Esophagus muscularis mucosa (tissue), 4 donors: ENCODE measurements around the gene SMIM35. TPM values are rescaled to one million over a fixed set of nuclear protein-coding genes. Genes with fewer than 3 reads are reported as not detected.

Source experiments
- DNase-seq: peaks from one replicate; pipeline ENCODE4 v3.0.0-alpha.2; 2017; ENCODE audit errors: extremely low spot score
- H3K27ac ChIP-seq, 4 donors: fragments of 200-600 bp; sonication (generic); replicated peaks in 1 of 4; 1 replicate in 3 of 4; 2 replicates in 1 of 4; pipeline ENCODE4 v1.5.1; 2016 to 2019; ENCODE audit warnings: mild to moderate bottlenecking in 1 of 4
- H3K27me3 ChIP-seq, 4 donors: fragments of 200-600 bp; sonication (generic); one replicate each; pipeline versions ENCODE4 v1.5.1 to v1.6.0; 2016 to 2019
- H3K36me3 ChIP-seq, 4 donors: fragments of 200-600 bp; sonication (generic); one replicate each; pipeline ENCODE4 v1.5.1; 2016 to 2019
- H3K4me1 ChIP-seq, 4 donors: fragments of 200-600 bp; sonication (generic); one replicate each; pipeline ENCODE4 v1.5.1; 2016 to 2019
- H3K4me3 ChIP-seq, 4 donors: fragments of 200-600 bp; sonication (generic); 1 replicate in 2 of 4; 2 replicates in 2 of 4; pipeline ENCODE4 v1.5.1; 2016 to 2019; ENCODE audit warnings: mild to moderate bottlenecking in 4 of 4, moderate library complexity in 1 of 4
- H3K9me3 ChIP-seq, 4 donors: fragments of 200-600 bp; sonication (generic); 1 replicate in 3 of 4; 2 replicates in 1 of 4; pipeline ENCODE4 v1.5.1; 2016 to 2019
- CTCF ChIP-seq, 3 experiments: fragments of 200-600 bp in 2 of 3; fragments of 450-650 bp in 1 of 3; sonication (generic) in 2 of 3; IDR thresholded peaks; one replicate each; pipeline ENCODE4 v1.5.1; 2017 to 2019; ENCODE audit warnings: antibody characterized with exemption in 3 of 3, mild to moderate bottlenecking in 2 of 3, moderate library complexity in 1 of 3
- EP300 ChIP-seq: sonication (generic); formaldehyde crosslinking; IDR thresholded peaks from one replicate; pipeline ENCODE4 v1.6.1; 2017; ENCODE audit warnings: antibody characterized with exemption
- POLR2A ChIP-seq: fragments of 450-650 bp; IDR thresholded peaks from one replicate; pipeline ENCODE4 v1.6.1; 2017; ENCODE audit warnings: antibody characterized with exemption, moderate library complexity, mild to moderate bottlenecking, low read depth
- POLR2AphosphoS5 ChIP-seq, 2 donors: sonication (generic); formaldehyde crosslinking; IDR thresholded peaks; one replicate each; pipeline ENCODE4 v1.6.1; 2017; ENCODE audit warnings: antibody characterized with exemption in 2 of 2
- WGBS: methylation state at CpG from one replicate; pipeline ENCODE4 v1.1.5; 2018; 5-methylcytosine and 5-hydroxymethylcytosine counted together
- intact Hi-C: fragments of 100-400 bp; cut with DNase I; formaldehyde crosslinking; loops from one replicate; pipeline ENCODE4 v1.15.1; 2023
- total RNA-seq, 4 donors: library from RNA; depleted of rRNA; stranded (reverse); fragments of >200 nt; gene quantifications; one replicate each; pipeline versions ENCODE4 v1.1.0 to v1.2.1, GENCODE V29; 2016

The SMIM35 gene
- total RNA-seq, 4 donors from 2014 or later, result not detected

- Histone ChIP-seq H3K4me1 (peaks cover 0 to 3% (median 0%) of the 10 kb centered on the region in 4 donors), H3K27ac (no peak overlapping the region), H3K9me3 (no peaks in the 10 kb centered on the region), H3K27me3 (no peaks in the 10 kb centered on the region), H3K4me3 (no peak overlapping the region), H3K36me3 (no peaks in the 10 kb centered on the region)
- intact Hi-C loops, result no loop called here
- WGBS, result 85% methylated on average over 2 of the region's 6 CpGs
- TF ChIP-seq CTCF (IDR thresholded peaks at IDR 0.05), result no peak
- no peak for TF ChIP-seq POLR2A
- no peak for TF ChIP-seq POLR2AphosphoS5 (IDR thresholded peaks at IDR 0.05)
- no peak for TF ChIP-seq EP300
- no peak for DNase-seq
Observed at GRCh38 chr11:118061586-118062125, 25.1 kb downstream of the SMIM35 start.

GRCh38 chr11:118060869-118061268 lies 25.9 kb downstream of the SMIM35 start:
- WGBS, result 54% methylated on average over 5 of the region's 7 CpGs
- TF ChIP-seq POLR2A (no peak), POLR2AphosphoS5 (IDR thresholded peaks at IDR 0.05) (no peak)
- Histone ChIP-seq H3K27me3 (no peaks in the 10 kb centered on the region), H3K4me3 (no peak overlapping the region), H3K4me1 (peaks cover 0 to 3% (median 0%) of the 10 kb centered on the region in 4 donors), H3K27ac (no peak overlapping the region), H3K9me3 (no peaks in the 10 kb centered on the region), H3K36me3 (no peaks in the 10 kb centered on the region)
- DNase-seq, result no peak
- intact Hi-C loops, result no loop called here

GRCh38 chr11:118060081-118060661 lies 26.6 kb downstream of the SMIM35 start:
- DNase-seq, result no peak
- intact Hi-C loops, result no loop called here
- TF ChIP-seq POLR2A (no peak), CTCF (IDR thresholded peaks at IDR 0.05) (no peak), EP300 (no peak), POLR2AphosphoS5 (IDR thresholded peaks at IDR 0.05) (no peak)

GRCh38 chr11:118059246-118059940 lies 27.4 kb downstream of the SMIM35 start:
- intact Hi-C loops, result loop anchor here (10.0 kb wide), 1 partner anchor 215 kb away; no protein-coding TSS in a partner anchor
- TF ChIP-seq POLR2AphosphoS5 (IDR thresholded peaks at IDR 0.05) (no peak), EP300 (no peak), CTCF (IDR thresholded peaks at IDR 0.05) (no peak), POLR2A (no peak)
- DNase-seq, result no peak

More at GRCh38 chr11:118060081-118060661, 26.6 kb downstream of the SMIM35 start:
- Histone ChIP-seq H3K27ac (no peak overlapping the region), H3K4me3 (no peak overlapping the region), H3K36me3 (no peaks in the 10 kb centered on the region), H3K9me3 (no peaks in the 10 kb centered on the region), H3K27me3 (no peaks in the 10 kb centered on the region), H3K4me1 (peaks cover 0 to 3% (median 0%) of the 10 kb centered on the region in 4 donors)
- 91% methylated on average over 7 of the region's 10 CpGs for WGBS

More at GRCh38 chr11:118059246-118059940, 27.4 kb downstream of the SMIM35 start:
- Histone ChIP-seq H3K4me3 (no peak overlapping the region), H3K36me3 (no peaks in the 10 kb centered on the region), H3K27ac (no peak overlapping the region), H3K27me3 (no peaks in the 10 kb centered on the region), H3K9me3 (no peaks in the 10 kb centered on the region), H3K4me1 (peaks cover 0 to 3% (median 0%) of the 10 kb centered on the region in 4 donors)
- 90% methylated on average over 10 of the region's 11 CpGs for WGBS
